GM12892 (cell line): ENCODE results near the gene ZNF417. TPM values are rescaled to one million over a fixed set of nuclear protein-coding genes. Genes with fewer than 3 reads are reported as not detected.

Source experiments
- DNase-seq: peaks from one replicate; pipeline ENCODE4 v3.0.0; 2011; ENCODE audit not compliant: insufficient read length
- FAIRE-seq: peaks from 2 replicates; lab custom pipeline; 2011; peaks lifted over from hg19 to GRCh38; lab: Jason Lieb, UNC
- POLR2A ChIP-seq: IDR thresholded peaks from 2 replicates; pipeline ENCODE4 v1.6.1; 2011; ENCODE audit warnings: low read depth, low read length, control low read depth
- POLR2AphosphoS5 ChIP-seq: IDR thresholded peaks from 2 replicates; pipeline ENCODE4 v1.6.1; 2011; ENCODE audit warnings: low read depth, low read length, control low read depth
- TAF1 ChIP-seq: IDR thresholded peaks from 2 replicates; pipeline ENCODE4 v1.6.1; 2011; ENCODE audit warnings: low read depth, mild to moderate bottlenecking, control low read depth, low read length, borderline replicate concordance
- polyA plus RNA-seq: library from polyadenylated mRNA; unstranded; fragments of >200 nt; gene quantifications from one replicate; pipeline ENCODE4 v1.2.1, GENCODE V29; 2012; ENCODE audit warnings: missing spikeins, inconsistent platforms; ENCODE audit not compliant: missing spikeins

The ZNF417 gene
- 4.1 TPM for polyA plus RNA-seq

DNA sequence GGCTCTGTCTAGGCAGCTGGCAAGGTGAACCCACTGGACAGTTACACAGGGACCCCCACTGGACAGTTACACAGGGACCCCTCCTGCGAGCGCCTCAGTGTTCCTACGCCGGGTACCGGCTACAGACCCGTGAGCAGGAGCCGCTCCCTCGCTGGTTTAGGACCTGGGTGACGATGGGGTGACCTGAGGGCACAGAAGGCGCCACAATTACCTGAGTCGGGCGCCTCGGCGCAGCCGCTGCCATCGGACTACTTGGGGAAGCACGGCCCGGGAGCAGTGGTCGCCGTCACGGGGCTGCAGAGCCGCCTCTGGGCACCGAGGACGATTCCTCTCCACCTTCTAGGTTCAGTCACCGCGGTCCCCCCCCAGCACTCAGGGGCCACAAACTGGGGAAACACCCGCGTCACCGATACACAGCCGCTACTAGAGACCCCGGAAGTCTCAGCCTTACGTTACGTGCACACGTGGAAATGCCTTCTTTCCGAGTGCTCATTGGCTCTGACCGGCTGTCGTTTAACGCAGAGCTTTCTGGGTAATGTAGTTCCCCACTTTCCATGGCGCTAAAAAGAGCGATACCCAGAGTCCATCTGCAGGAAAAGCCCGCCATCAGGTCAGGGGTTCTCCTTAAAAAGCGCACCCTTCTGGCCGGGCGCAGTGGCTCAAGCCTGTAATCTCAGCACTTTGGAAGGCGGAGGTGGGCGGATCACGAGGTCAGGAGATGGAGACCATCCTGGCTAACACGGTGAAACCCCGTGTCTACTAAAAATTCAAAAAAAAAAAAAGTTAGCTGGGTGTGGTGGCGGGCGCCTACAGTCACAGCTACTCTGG is at the start of gene ZNF417:
Gene ZNF417, minus strand, starts transcription at position 425 of the 828 bp plus-strand sequence. Its CDS starts 181 bp downstream, at position 244.
- peak; percentile 71; the same call in 1 of the 2 replicates for TF ChIP-seq POLR2A
- TF ChIP-seq POLR2AphosphoS5 = 0 out of 2 replicates have a peak, but pooled peaks have one; percentile 53
- FAIRE-seq (peak; percentile 98), DNase-seq (peak; percentile 84)

DNA sequence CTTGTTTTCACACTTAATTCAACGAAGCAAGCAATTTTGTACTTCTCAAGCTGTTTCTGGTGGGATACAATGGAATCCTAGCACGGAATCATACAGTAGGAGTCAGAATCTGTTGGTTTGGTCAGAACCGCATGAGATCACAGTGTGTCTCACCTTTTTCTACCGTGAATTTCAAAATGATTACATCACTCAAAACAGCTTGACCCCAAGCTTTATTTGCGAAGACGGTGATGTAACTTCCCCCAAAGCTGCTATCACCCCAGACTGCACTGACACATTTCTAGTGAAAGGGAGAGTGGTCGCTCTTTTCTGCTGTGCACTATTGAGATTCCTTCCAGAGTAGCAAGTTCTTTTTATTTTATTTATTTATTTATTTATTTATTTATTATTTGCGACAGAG is 48.4 kb upstream of the ZNF417 start:
- TF ChIP-seq POLR2AphosphoS5 (no peak), POLR2A (no peak)
- DNase-seq = no peak
- no peak for FAIRE-seq

DNA sequence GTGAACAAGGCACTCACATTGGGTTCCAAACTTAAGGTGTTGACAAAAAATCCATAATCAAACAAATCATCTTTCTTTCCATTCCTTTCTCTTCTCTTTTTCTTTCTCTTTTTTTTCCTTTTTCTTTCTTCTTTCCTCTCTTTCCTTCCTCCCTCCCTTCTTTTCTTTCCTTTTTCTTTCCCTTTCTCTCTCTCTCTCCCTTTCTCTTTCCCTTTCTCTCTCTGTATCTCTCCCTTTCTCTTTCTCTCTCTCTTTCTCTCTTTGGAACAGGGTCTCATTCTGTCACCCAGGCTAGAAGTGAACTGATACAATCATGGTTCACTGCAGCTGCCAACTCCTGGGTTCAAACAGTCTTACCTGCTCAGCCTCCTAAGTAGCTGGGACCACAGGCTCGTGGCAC is 45.4 kb upstream of the ZNF417 start:
- TF ChIP-seq POLR2AphosphoS5 = no peak
- TF ChIP-seq TAF1 = no peak
- no peak for TF ChIP-seq POLR2A
- no peak for FAIRE-seq
- DNase-seq = no peak

DNA sequence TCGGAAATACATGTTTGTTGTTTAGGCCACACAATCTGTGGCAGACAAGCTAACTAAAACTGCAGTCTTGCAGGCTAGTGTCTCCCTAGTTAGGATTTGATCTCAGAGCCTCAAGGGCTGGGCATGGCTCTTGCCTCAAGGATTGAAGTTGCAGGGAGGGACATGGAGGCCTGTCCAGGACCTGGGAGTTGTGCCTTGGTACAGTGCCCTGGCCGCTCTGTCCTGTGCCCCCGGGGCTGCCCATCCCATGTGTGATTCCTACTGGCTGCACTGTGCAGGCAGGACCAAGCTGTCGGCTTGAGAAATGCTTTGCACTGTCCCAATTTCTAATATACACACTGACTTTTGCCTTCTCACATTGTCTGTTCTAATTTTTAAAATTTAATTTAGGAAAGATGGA is 38.6 kb upstream of the ZNF417 start:
- TF ChIP-seq POLR2A = no peak
- no peak for TF ChIP-seq POLR2AphosphoS5
- no peak for TF ChIP-seq TAF1
- FAIRE-seq = no peak
- DNase-seq = no peak

DNA sequence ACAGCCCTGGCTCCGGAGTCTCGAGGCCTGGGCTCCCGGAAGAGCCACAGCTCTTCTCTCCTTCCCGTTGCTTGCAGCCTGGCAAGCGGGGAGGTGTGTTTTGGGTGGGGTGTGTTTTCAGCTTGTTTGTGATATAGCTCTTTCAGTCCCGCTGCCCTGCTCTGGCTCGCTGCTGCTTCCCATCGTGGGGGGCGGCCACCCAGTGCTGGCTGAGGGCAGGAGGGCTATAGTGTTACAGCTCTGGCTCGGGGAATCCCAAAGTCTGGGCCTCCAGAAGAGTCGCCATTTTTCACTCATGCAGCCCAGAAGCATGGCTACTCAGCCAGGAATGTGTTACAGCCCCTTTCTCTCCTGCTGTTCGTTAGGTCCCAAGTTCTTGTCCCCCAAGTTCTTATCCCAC is 33.3 kb upstream of the ZNF417 start:
- TF ChIP-seq POLR2AphosphoS5 (no peak), POLR2A (no peak), TAF1 (no peak)
- FAIRE-seq (no peak), DNase-seq (no peak)

DNA sequence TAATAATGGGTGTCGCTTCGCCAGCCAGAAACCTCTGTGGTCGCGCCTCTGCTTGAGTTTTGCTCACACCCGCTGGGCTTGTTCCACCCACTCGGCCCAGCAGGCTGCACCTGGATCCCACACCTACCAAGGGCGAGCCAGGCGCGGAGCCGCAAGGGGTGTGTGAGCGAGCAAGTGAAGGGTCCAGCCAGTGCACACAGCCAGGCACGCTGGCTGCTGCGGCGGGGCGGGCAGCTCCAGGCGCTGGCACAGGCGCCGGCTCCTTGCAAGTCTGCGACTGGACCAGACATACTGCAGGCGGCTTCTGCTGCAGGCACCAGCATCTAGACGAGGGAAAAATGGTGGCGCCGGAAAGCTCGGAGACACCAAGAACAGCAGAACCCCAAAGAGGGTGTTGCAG is 32.9 kb upstream of the ZNF417 start:
- no peak for TF ChIP-seq POLR2A
- TF ChIP-seq TAF1 = no peak
- TF ChIP-seq POLR2AphosphoS5 = no peak
- DNase-seq (no peak), FAIRE-seq (no peak)

DNA sequence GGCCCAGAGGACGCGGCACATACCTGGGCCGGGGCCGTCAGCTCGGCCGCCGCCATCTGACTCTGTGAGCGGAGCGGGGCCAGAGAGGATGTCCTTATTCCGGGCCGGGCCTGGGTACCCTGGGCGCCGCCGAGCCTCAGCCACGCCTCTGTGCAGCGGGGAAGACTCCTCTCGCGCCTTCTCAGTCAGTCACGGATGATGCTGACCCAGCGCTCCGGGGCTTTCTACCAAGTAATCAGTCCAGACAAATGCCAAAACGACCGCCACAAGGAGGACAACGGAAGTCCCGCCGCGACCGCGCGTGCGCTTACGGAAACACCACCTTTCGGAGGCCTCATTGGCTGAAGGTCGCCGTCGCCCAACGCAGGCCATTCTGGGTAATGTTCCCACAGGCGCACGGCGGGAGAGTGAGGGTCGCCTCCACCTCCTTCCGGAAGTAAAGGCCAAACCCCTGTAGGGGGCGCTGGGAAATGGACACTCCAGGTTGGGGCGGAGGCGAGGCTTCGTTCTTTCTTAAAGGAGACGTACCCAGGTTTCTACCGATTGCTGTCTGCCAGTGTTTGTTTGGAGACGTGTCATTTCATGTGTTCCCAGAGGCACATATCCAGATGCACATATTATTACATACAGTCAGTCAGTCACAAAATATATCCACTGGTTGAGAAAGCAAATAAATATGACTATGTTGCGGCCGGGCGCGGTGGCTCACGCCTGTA is 31.2 kb upstream of the ZNF417 start, which contains the start of gene ZNF256:
Gene ZNF256, minus strand, starts transcription at position 288 of the 716 bp plus-strand sequence. Its CDS starts 232 bp downstream, at position 56.
- TF ChIP-seq TAF1 (no peak), POLR2AphosphoS5 (peak; percentile 70), POLR2A (peak; percentile 69; the same call in 1 of the 2 replicates)
- DNase-seq (peak; percentile 77), FAIRE-seq (peak; percentile 67)

DNA sequence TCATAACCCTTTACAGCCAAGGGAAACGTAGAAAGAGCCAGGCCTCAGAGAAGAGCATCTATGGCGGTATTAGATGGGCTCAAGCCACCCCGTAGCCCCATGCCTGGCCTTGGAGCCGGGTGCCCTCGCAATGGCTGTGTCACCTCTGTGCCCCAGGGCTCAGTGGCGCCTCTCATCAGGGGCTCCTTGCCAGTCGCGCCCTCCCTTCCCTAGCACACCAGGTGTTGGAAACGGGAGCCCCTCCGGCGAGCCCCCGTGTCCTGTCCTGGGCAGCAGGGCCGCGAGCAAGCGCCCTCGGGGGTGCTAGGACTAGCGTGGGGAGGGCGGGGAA is 30.7 kb upstream of the ZNF417 start:
- no peak for DNase-seq
- no peak for FAIRE-seq
- no peak for TF ChIP-seq POLR2A
- no peak for TF ChIP-seq TAF1
- no peak for TF ChIP-seq POLR2AphosphoS5

DNA sequence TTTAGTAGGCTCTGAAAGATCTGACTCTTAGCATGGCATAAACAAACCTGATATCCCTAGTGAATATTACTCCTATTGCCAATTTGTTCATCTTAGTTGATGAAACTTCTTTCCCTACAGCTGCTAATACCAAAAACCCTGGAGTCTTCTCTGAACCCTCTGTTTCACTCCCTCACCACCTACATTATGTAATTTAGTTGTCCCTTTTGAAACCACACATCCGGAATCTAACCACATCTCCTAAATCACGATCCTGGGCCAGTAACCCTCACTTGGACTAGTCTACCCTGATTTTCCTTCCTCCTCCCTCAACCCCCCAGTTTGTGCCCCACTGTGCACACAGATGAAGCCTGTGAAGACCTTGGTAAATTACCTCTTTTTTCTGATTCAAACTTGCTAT is 29.9 kb upstream of the ZNF417 start:
- FAIRE-seq = no peak
- no peak for DNase-seq
- no peak for TF ChIP-seq POLR2AphosphoS5
- no peak for TF ChIP-seq POLR2A
- no peak for TF ChIP-seq TAF1

DNA sequence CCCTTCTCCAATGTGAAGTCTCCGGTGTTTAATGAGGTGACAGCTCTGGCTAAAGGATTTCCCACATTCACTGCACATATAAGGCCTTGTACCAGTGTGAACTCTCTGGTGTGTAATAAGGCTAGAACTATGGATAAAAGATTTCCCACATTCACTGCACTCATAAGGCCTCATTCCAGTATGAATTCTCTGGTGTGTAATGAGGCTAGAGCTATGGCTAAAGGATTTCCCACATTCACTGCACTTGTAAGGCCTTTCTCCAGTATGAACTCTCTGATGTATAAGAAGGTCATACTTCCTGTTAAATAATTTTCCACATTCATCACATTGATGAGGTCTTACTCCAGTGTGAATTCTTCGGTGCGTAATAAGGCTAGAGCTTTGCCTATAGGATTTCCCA is 25.2 kb upstream of the ZNF417 start:
- FAIRE-seq (no peak), DNase-seq (no peak)
- TF ChIP-seq TAF1 = no peak
- TF ChIP-seq POLR2AphosphoS5 = no peak

DNA sequence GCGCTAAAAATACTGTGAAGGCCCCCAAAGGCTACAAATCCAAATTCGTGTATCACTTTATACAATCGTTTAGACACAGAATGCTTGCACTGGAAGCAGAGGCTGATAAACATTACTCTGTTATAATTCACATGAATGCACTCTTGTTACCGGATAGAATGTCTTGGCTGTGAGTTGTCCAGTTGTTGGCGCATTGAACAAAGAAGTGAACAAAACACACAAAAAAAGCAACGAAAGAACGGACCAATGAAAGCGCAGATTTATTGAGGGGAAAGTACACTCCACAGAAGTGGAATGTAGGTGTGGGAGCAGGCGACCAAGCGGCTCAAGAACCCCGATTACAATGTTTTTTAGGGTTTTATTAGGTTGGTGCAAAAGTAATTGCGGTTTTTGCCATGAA is 19.3 kb upstream of the ZNF417 start:
- FAIRE-seq = no peak
- no peak for DNase-seq
- no peak for TF ChIP-seq POLR2AphosphoS5
- no peak for TF ChIP-seq TAF1
- no peak for TF ChIP-seq POLR2A
